Activated B cell treated with CpG ODN at 0.5 μM for 24 hours (primary cell): ENCODE measurements around the gene APH1B. TPM values are rescaled to one million over a fixed set of nuclear protein-coding genes. Genes with fewer than 3 reads are reported as not detected.

Experiments
- ATAC-seq: fragments of 200-7000 bp; cut with Tn5 transposase; one replicate; pipeline ENCODE4 v1.10.0; 2021; ENCODE audit warnings: low read depth, mild to moderate bottlenecking, moderate library complexity
- CTCF ChIA-PET: fragments of 350-600 bp; sonication (Branson Sonifier 250); formaldehyde crosslinking; loops from one replicate; lab custom pipeline; 2021; ENCODE audit warnings: antibody characterized with exemption; lab: Charles Lee
- POLR2A ChIA-PET: fragments of 350-600 bp; sonication (Branson Sonifier 250); formaldehyde crosslinking; loops from one replicate; lab custom pipeline; 2021; ENCODE audit warnings: antibody characterized with exemption; lab: Charles Lee
- DNase-seq: peaks from one replicate; pipeline ENCODE4 v3.0.0; 2022
- H3K27ac Mint-ChIP-seq: one replicate; pipeline ENCODE4 v1.8.0; 2020; ENCODE audit warnings: mixed read lengths
- H3K27me3 Mint-ChIP-seq: one replicate; pipeline ENCODE4 v1.8.0; 2021; ENCODE audit warnings: mixed read lengths
- H3K36me3 Mint-ChIP-seq: one replicate; pipeline ENCODE4 v1.8.0; 2021; ENCODE audit warnings: low read depth, mixed read lengths
- H3K4me1 Mint-ChIP-seq: one replicate; pipeline ENCODE4 v1.8.0; 2021; ENCODE audit warnings: mixed read lengths
- H3K4me3 Mint-ChIP-seq: one replicate; pipeline ENCODE4 v1.8.0; 2020; ENCODE audit warnings: mild to moderate bottlenecking, mixed read lengths
- H3K9me3 Mint-ChIP-seq: one replicate; pipeline ENCODE4 v1.8.0; 2020; ENCODE audit warnings: mixed read lengths
- CTCF ChIP-seq: fragments of 200-600 bp; IDR thresholded peaks from one replicate; pipeline ENCODE4 v1.8.0; 2022; ENCODE audit warnings: antibody characterized with exemption, mild to moderate bottlenecking
- intact Hi-C: fragments of 100-400 bp; cut with micrococcal nuclease; formaldehyde crosslinking; loops from one replicate; pipeline ENCODE4 v1.15.1; 2024
- total RNA-seq: library from RNA; stranded (reverse); gene quantifications from 2 replicates; pipeline ENCODE4 v1.2.3, GENCODE V29; 2022

The APH1B gene
- total RNA-seq, 1 donor from 2014 or later, result 22.1 TPM

GRCh38 chr15:63250312-63250965, 27.0 kb upstream of the APH1B start:
- intact Hi-C loops, result no loop called here
- no peak for TF ChIP-seq CTCF
- Mint-ChIP-seq H3K36me3 (peaks cover 72% of the 10 kb centered on the region), H3K4me3 (no peak overlapping the region), H3K27ac (no peak overlapping the region), H3K27me3 (no peaks in the 10 kb centered on the region), H3K4me1 (peaks cover under 1% of the 10 kb centered on the region), H3K9me3 (no peaks in the 10 kb centered on the region)
- no peak for DNase-seq
- no peak for ATAC-seq
- CTCF ChIA-PET, result no interaction called here
- POLR2A ChIA-PET, result no interaction called here

GRCh38 chr15:63251701-63252100, 25.7 kb upstream of the APH1B start:
- POLR2A ChIA-PET, result no interaction called here
- CTCF ChIA-PET, result no interaction called here
- Mint-ChIP-seq H3K27me3 (no peaks in the 10 kb centered on the region), H3K27ac (no peak overlapping the region), H3K4me1 (no peaks in the 10 kb centered on the region), H3K4me3 (no peak overlapping the region), H3K36me3 (peaks cover 71% of the 10 kb centered on the region), H3K9me3 (no peaks in the 10 kb centered on the region)
- no peak for TF ChIP-seq CTCF
- DNase-seq (no peak), ATAC-seq (no peak)
- intact Hi-C loops, result no loop called here

- Mint-ChIP-seq H3K27me3 (no peaks in the 10 kb centered on the region), H3K4me1 (no peaks in the 10 kb centered on the region), H3K4me3 (no peak overlapping the region), H3K27ac (no peak overlapping the region), H3K9me3 (no peaks in the 10 kb centered on the region), H3K36me3 (peaks cover 71% of the 10 kb centered on the region)
- CTCF ChIA-PET, result no interaction called here
- POLR2A ChIA-PET, result interaction anchor here (0.7 kb wide), 1 partner anchor 24 kb away, joined by 8 read pairs; no protein-coding TSS in a partner anchor
- no peak for ATAC-seq
- DNase-seq, result no peak
- no peak for TF ChIP-seq CTCF
- intact Hi-C loops, result no loop called here
Measured at GRCh38 chr15:63252292-63252691, 25.1 kb upstream of the APH1B start.

GRCh38 chr15:63254991-63255390, 22.4 kb upstream of the APH1B start:
- intact Hi-C loops, result no loop called here
- ATAC-seq (no peak), DNase-seq (no peak)
- Mint-ChIP-seq H3K27me3 (no peaks in the 10 kb centered on the region), H3K4me1 (no peaks in the 10 kb centered on the region), H3K4me3 (no peak overlapping the region), H3K36me3 (peaks cover 73% of the 10 kb centered on the region), H3K27ac (no peak overlapping the region), H3K9me3 (no peaks in the 10 kb centered on the region)
- no peak for TF ChIP-seq CTCF
- POLR2A ChIA-PET, result no interaction called here
- CTCF ChIA-PET, result no interaction called here

- Mint-ChIP-seq H3K36me3 (peaks cover 72% of the 10 kb centered on the region), H3K27me3 (no peaks in the 10 kb centered on the region), H3K4me3 (no peak overlapping the region), H3K9me3 (no peaks in the 10 kb centered on the region), H3K27ac (no peak overlapping the region), H3K4me1 (no peaks in the 10 kb centered on the region)
- intact Hi-C loops, result no loop called here
- ATAC-seq (no peak), DNase-seq (no peak)
- ChIA-PET POLR2A (no interaction called here), CTCF (no interaction called here)
- TF ChIP-seq CTCF, result no peak
Measured at GRCh38 chr15:63255489-63255990, 21.9 kb upstream of the APH1B start.
